ENCODE results near the gene PDIA5. TPM values are rescaled to one million over a fixed set of nuclear protein-coding genes. Genes with fewer than 3 reads are reported as not detected.

PDIA5 gene
- total RNA-seq, 2 experiments from 2014 or later = 8.1 to 11.7 TPM

DNA sequence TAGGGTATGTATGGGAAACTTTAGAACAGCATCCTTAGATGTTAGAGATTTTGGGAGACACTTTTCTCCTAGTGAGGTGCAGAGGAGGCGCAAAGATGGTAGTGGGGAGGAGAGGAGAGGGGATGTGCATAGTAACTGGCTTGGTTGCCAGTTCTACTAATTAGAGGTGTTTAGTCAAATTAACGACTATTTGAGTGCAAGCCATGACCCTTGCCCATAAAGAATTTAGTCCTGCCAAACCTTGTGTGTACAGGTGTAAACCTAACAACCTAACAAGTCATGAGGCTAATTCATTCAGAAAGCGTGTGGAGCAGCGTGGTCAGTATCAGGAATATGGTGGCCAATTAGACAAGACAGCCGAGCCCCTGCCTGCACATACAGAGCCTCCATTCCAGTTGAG, 72.7 kb downstream of the PDIA5 start:
- H3K27ac ChIP-seq (ENCODE audit: low read depth, low read length, poor library complexity, severe bottlenecking) = no peak overlapping the region
- no peaks in the 10 kb centered on the region for H4K20me1 ChIP-seq (ENCODE audit: insufficient read depth, low read length)
- no peaks in the 10 kb centered on the region for H3K4me1 ChIP-seq (ENCODE audit: insufficient read depth, low read length, poor library complexity, severe bottlenecking)
- H3K4me3 ChIP-seq (ENCODE audit: low read depth, low read length, poor library complexity, severe bottlenecking) = no peak overlapping the region
- no peaks in the 10 kb centered on the region for H3K9me3 ChIP-seq (ENCODE audit: low read length)
- BruUV-seq (replicated peaks) = no TSS peak
- no peak overlapping the region for H3K4me2 ChIP-seq (ENCODE audit: low read length)
- H3K9me2 ChIP-seq (ENCODE audit: insufficient read depth, low read length) = no peaks in the 10 kb centered on the region
- H3K36me3 ChIP-seq (ENCODE audit: insufficient read depth, low read length) = no peaks in the 10 kb centered on the region
- ChIA-PET CTCF (ENCODE audit: unreplicated experiment) (no interaction called here), POLR2A (no interaction called here)
- H2AFZ ChIP-seq (ENCODE audit: low read length) = no peak overlapping the region
- no peak for DNase-seq (ENCODE audit: low spot score)
- no peaks in the 10 kb centered on the region for H3K79me2 ChIP-seq (ENCODE audit: insufficient read depth, low read depth, low read length)
- intact Hi-C loops (cut with micrococcal nuclease; ENCODE audit: unreplicated experiment) = no loop called here
- TF ChIP-seq, protein P1, sequence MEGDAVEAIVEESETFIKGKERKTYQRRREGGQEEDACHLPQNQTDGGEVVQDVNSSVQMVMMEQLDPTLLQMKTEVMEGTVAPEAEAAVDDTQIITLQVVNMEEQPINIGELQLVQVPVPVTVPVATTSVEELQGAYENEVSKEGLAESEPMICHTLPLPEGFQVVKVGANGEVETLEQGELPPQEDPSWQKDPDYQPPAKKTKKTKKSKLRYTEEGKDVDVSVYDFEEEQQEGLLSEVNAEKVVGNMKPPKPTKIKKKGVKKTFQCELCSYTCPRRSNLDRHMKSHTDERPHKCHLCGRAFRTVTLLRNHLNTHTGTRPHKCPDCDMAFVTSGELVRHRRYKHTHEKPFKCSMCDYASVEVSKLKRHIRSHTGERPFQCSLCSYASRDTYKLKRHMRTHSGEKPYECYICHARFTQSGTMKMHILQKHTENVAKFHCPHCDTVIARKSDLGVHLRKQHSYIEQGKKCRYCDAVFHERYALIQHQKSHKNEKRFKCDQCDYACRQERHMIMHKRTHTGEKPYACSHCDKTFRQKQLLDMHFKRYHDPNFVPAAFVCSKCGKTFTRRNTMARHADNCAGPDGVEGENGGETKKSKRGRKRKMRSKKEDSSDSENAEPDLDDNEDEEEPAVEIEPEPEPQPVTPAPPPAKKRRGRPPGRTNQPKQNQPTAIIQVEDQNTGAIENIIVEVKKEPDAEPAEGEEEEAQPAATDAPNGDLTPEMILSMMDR (conservative IDR thresholded peaks at IDR 0.05; ENCODE audit: low read length) = no peak
- no peak for TF ChIP-seq EZH2phosphoT487 (IDR thresholded peaks at IDR 0.05; ENCODE audit: borderline replicate concordance, low read depth, low read length)

- TF ChIP-seq, protein P1 (conservative IDR thresholded peaks at IDR 0.05; ENCODE audit: low read length) = no peak
- TF ChIP-seq EZH2phosphoT487 (IDR thresholded peaks at IDR 0.05; ENCODE audit: borderline replicate concordance, low read depth, low read length) = no peak
- Histone ChIP-seq H3K27ac (ENCODE audit: low read depth, low read length, poor library complexity, severe bottlenecking) (no peak overlapping the region), H4K20me1 (ENCODE audit: insufficient read depth, low read length) (no peaks in the 10 kb centered on the region), H2AFZ (ENCODE audit: low read length) (no peak overlapping the region), H3K4me2 (ENCODE audit: low read length) (no peak overlapping the region), H3K9me3 (ENCODE audit: low read length) (no peaks in the 10 kb centered on the region), H3K36me3 (ENCODE audit: insufficient read depth, low read length) (no peaks in the 10 kb centered on the region), H3K79me2 (ENCODE audit: insufficient read depth, low read depth, low read length) (no peaks in the 10 kb centered on the region), H3K9me2 (ENCODE audit: insufficient read depth, low read length) (no peaks in the 10 kb centered on the region), H3K4me1 (ENCODE audit: insufficient read depth, low read length, poor library complexity, severe bottlenecking) (no peaks in the 10 kb centered on the region), H3K4me3 (ENCODE audit: low read depth, low read length, poor library complexity, severe bottlenecking) (no peak overlapping the region)
- no TSS peak for BruUV-seq (replicated peaks)
- ChIA-PET CTCF (ENCODE audit: unreplicated experiment) (no interaction called here), POLR2A (interaction anchor here (0.6 kb wide), 1 partner anchor 620 kb away, joined by 3 read pairs; no protein-coding TSS in a partner anchor)
- intact Hi-C loops (cut with micrococcal nuclease; ENCODE audit: unreplicated experiment) = no loop called here
- DNase-seq (ENCODE audit: low spot score) = no peak
Measured at GRCh38 chr3:123140550-123140949, 73.7 kb downstream of the PDIA5 start.

- H3K79me2 ChIP-seq (ENCODE audit: insufficient read depth, low read depth, low read length) = no peaks in the 10 kb centered on the region
- TF ChIP-seq EZH2phosphoT487 (IDR thresholded peaks at IDR 0.05; ENCODE audit: borderline replicate concordance, low read depth, low read length) = no peak
- TF ChIP-seq, protein P1 (conservative IDR thresholded peaks at IDR 0.05; ENCODE audit: low read length) = no peak
- CTCF ChIA-PET (ENCODE audit: unreplicated experiment) = no interaction called here
- no peak overlapping the region for H2AFZ ChIP-seq (ENCODE audit: low read length)
- no peaks in the 10 kb centered on the region for H3K4me1 ChIP-seq (ENCODE audit: insufficient read depth, low read length, poor library complexity, severe bottlenecking)
- no peak overlapping the region for H3K27ac ChIP-seq (ENCODE audit: low read depth, low read length, poor library complexity, severe bottlenecking)
- H3K4me2 ChIP-seq (ENCODE audit: low read length) = no peak overlapping the region
- H4K20me1 ChIP-seq (ENCODE audit: insufficient read depth, low read length) = no peaks in the 10 kb centered on the region
- intact Hi-C loops (cut with micrococcal nuclease; ENCODE audit: unreplicated experiment) = no loop called here
- H3K36me3 ChIP-seq (ENCODE audit: insufficient read depth, low read length) = no peaks in the 10 kb centered on the region
- H3K4me3 ChIP-seq (ENCODE audit: low read depth, low read length, poor library complexity, severe bottlenecking) = no peak overlapping the region
- H3K9me2 ChIP-seq (ENCODE audit: insufficient read depth, low read length) = no peaks in the 10 kb centered on the region
- POLR2A ChIA-PET = no interaction called here
- DNase-seq (ENCODE audit: low spot score) = no peak
- no peaks in the 10 kb centered on the region for H3K9me3 ChIP-seq (ENCODE audit: low read length)
- BruUV-seq (replicated peaks) = no TSS peak
Measured at GRCh38 chr3:123141276-123141675, 74.5 kb downstream of the PDIA5 start.
